ENCODE data around the gene MAMLD1.

Gene MAMLD1

GRCh38 chrX:150357790-150358189 is 5.3 kb upstream of the MAMLD1 start:
- DNase-seq (ENCODE audit: low spot score): no peak

- DNase-seq (ENCODE audit: low spot score): no peak
These were observed 4.5 kb upstream of the MAMLD1 start for GRCh38 chrX:150358651-150359050.

GRCh38 chrX:150360331-150360730 is 2.8 kb upstream of the MAMLD1 start:
- DNase-seq (ENCODE audit: low spot score): no peak

- DNase-seq (ENCODE audit: low spot score): no peak
These were observed 1.9 kb upstream of the MAMLD1 start for GRCh38 chrX:150361070-150361776.

- DNase-seq (ENCODE audit: low spot score): no peak
These were observed 1.3 kb upstream of the MAMLD1 start for GRCh38 chrX:150361777-150362351.

- DNase-seq (ENCODE audit: low spot score): peak; percentile 5
These were observed 637 bp downstream of the MAMLD1 start for GRCh38 chrX:150363561-150364346.

GRCh38 chrX:150364347-150365050 is 1.4 kb downstream of the MAMLD1 start:
- DNase-seq (ENCODE audit: low spot score): peak; percentile 8

GRCh38 chrX:150365051-150365989 is 2.2 kb downstream of the MAMLD1 start:
- peak; percentile 10 for DNase-seq (ENCODE audit: low spot score)

- no peak for DNase-seq (ENCODE audit: low spot score)
These were observed 3.1 kb downstream of the MAMLD1 start for GRCh38 chrX:150365990-150366911.

- DNase-seq (ENCODE audit: low spot score): no peak
These were observed 3.9 kb downstream of the MAMLD1 start for GRCh38 chrX:150366951-150367545.

GRCh38 chrX:150370589-150371312 is 7.6 kb downstream of the MAMLD1 start:
- DNase-seq (ENCODE audit: low spot score): no peak

- no peak for DNase-seq (ENCODE audit: low spot score)
These were observed 8.8 kb downstream of the MAMLD1 start for GRCh38 chrX:150371877-150372276.

GRCh38 chrX:150372280-150372679 is 9.2 kb downstream of the MAMLD1 start:
- no peak for DNase-seq (ENCODE audit: low spot score)

- no peak for DNase-seq (ENCODE audit: low spot score)
These were observed 9.6 kb downstream of the MAMLD1 start for GRCh38 chrX:150372756-150373155.

- no peak for DNase-seq (ENCODE audit: low spot score)
These were observed 12.2 kb downstream of the MAMLD1 start for GRCh38 chrX:150375243-150375770.

- no peak for DNase-seq (ENCODE audit: low spot score)
These were observed 13.9 kb downstream of the MAMLD1 start for GRCh38 chrX:150377005-150377404.

GRCh38 chrX:150405006-150405405 is 41.9 kb downstream of the MAMLD1 start:
- DNase-seq (ENCODE audit: low spot score): no peak

- no peak for DNase-seq (ENCODE audit: low spot score)
These were observed 42.5 kb downstream of the MAMLD1 start for GRCh38 chrX:150405576-150405975.

- DNase-seq (ENCODE audit: low spot score): no peak
These were observed 43.5 kb downstream of the MAMLD1 start for GRCh38 chrX:150406596-150406995.

Measured in LoVo (cell line).